DMS 273 (cell line): ENCODE results near the gene LCN1.

Experiments used
- DNase-seq: peaks from one replicate; lab custom pipeline; 2025; ENCODE audit not compliant: unreplicated experiment; lab: John Stamatoyannopoulos, UW

The LCN1 gene

GRCh38 chr9:135488527-135488926, 32.7 kb upstream of the LCN1 start:
- no peak for DNase-seq

GRCh38 chr9:135489188-135489906, 31.9 kb upstream of the LCN1 start:
- DNase-seq, result no peak

DNA sequence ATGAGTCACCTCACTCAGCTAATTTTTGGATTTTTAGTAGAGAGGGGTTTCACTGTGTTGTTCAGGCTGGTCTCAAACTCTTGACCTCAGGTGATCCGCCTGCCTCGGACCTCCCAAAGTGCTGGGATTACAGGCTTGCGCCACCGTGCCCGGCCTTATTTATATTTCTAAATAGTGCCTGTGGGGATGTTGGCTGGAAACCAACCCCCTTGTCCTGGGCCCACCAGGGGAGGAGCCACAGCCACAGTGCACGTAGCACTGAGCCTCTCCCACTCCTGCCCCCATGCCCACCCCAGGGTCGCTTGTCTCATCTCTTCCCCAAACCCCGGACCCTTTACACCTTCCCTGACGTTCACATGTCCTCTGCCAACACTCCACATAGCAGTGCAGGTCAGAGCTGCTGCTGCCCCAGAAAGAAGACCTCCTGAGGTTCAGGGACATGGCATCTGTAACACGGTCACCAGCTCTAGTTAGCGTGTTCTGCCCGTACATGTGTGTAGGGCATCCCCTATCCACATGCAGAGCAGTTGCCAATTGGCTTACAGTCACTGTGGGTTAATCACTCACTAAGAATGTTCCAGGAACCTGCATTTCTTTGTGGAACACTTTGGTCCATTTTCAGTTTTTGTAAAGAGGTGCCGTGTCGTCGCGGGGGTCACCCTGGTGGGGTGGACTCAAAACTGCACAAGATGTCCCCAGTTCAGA, 30.9 kb upstream of the LCN1 start:
- DNase-seq, result no peak

DNA sequence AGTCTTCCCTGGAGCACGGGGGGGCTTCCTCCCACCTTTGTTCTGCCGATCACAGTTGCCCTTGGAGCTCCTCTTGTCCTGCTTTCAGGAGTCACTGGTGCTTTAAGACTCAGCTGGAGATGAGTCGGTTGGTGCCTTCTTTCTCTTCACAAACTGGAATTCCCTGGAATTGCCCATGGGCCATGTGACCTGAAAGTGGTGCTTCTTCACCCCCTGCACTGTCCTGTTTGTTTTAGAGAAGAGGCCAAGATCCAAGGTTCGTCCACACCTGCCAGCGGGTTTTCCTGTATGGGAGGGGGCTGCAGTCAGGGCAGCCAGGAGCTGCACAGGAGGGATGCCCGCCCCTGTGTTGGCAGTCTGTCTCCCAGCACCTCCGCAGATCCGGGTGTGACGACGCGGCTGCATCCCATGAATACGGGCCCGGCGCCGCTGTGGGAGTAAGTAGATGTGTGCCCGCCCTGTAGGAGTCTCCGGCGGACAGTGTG, 30.2 kb upstream of the LCN1 start:
- no peak for DNase-seq

GRCh38 chr9:135491764-135492163, 29.5 kb upstream of the LCN1 start:
- no peak for DNase-seq

DNA sequence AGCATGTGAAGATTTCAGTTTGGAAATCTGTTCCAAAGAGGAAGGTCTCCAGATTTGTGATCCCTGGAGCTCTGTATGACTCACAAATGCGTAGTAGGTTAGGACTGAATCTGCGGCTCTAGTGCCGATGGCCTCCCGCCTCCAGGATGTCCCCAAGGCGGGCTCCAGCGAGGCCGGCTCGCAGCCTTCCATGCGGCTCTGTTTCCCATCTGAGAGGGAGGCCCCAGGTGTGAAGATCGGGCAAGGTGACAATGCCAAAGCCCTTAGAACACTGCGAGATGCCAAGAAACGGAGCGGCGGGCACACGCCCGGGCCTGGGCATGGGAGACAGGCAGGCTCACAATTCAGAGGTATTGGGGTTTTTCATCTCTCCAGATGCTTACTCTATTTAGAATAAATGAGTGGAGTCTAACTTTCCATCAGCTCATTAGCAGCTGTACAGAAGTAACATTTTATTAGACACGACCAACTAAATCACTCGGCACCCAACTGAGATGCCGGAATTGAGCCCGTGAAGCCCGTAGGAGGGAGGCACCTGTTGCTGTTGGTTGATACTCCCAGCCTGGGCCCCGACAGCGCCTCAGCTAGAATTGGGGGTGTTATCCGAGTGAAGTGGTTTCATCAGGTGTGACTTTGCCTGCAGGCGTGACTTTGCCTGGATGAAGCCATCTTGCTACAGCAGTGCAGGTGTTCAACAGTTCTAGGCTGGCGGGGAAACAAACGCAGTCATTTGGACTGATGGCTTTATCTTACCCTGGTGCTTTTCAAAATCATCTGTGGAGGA, 28.2 kb upstream of the LCN1 start:
- DNase-seq, result no peak

DNA sequence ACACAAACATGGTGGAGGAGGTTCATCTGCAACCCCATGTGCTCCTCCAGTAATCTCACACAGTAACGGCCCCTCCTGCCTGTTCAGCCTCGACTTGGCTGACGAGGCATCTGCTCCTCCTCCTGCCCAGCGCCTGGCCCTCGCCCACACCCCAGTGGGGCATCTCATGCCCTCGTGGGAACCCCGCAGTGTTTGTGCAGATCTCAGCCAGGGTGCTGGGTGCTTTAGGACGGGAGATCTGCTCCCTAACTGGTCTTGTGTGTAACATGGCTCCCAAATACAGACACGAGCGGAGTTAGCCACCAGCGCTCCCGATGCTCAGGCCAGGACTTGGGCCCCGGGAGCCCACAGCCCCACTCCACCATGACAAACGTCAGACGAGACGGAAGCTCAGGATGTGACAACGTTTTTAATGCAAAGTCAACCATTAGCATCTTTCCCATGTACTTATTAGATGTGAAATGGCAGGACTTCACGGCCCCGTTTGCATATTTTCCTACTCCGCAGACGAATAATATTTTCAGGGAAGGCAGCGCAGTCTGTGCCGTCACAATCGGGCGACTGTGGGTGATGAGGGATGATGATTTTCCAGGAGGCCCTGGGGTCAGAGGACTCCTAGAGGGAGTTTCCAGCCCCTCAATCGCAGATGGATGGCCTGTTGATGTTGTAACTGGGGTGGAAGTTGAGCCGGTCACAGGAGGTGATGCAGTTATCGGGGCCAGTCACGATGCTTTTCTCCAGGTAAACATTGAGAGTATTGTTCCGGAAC, 26.3 kb upstream of the LCN1 start:
- DNase-seq, result no peak

GRCh38 chr9:135498381-135499126, 22.7 kb upstream of the LCN1 start:
- DNase-seq, result no peak

GRCh38 chr9:135499326-135500070, 21.7 kb upstream of the LCN1 start:
- DNase-seq, result peak; percentile 89

DNA sequence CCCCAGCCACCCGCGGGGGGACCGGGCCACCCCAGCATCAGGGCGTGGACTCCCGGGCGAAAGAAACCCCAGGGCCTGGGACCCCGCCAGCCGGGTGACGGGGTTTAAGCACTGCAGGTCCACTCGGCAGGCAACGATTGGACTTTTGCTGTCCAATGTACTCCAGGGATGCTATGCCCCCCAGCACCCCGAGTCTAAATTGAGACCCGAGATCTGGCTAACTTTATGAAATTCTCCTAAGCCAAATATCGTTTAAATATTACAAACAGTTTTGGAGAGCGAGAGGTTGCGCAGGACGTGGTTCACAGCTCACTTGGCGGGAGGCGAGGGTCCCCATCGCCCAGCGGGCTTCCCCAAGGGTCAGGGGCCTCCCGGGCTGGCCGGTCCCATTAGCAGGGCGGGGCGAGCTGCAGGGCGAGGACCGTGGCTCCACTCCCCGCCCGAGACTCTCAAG, 21.1 kb upstream of the LCN1 start:
- peak; percentile 56 for DNase-seq

- peak; percentile 93 for DNase-seq
These were observed 20.5 kb upstream of the LCN1 start, which contains the start of gene MRPS2 for GRCh38 chr9:135500525-135501260. Gene MRPS2 (plus strand): TSS chr9:135500682. CDS start chr9:135500711, 29 bp downstream.

DNA sequence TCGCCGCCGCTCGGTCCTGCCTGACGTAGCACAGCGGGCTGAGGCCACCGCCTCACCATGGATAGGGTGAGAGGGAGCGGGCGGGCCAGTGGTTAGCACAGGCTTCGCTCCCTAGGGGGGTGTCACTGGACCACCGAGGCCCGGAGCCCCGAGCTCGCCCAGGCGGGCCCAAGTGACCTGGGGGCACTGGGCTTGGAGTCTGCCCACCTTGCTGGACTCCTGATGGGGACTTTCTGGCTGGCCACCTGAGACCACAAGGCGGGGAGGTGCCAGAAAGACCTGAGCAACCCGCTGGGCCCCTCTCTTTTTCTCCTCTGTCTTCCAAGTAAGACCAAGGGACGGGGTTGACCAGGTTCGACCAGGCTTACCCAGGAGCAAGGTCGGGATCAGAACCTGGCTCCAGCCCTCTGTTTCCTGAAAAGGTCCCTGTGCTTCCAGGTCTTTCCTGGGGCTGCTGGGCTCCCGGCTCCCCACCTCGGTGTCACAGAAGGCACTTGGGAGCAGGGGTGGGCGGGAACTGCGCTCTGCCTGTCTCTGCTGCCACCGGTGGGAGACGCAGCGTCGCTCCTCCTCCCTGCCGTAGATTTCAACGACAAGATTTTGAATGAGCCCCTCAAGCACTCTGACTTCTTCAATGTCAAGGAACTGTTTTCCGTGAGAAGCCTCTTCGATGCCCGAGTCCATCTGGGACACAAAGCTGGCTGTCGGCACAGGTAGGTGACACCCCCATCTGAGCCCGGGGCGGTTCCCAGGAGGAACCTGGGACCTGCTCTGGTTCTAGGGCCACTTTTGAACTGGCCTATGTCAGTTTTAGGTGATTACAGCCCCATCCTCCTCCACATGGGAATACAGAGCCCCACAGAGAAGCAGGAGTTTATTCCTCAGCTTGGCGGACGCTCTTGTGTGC, 19.7 kb upstream of the LCN1 start:
- DNase-seq, result no peak

GRCh38 chr9:135502168-135502872, 18.9 kb upstream of the LCN1 start:
- DNase-seq, result no peak

DNA sequence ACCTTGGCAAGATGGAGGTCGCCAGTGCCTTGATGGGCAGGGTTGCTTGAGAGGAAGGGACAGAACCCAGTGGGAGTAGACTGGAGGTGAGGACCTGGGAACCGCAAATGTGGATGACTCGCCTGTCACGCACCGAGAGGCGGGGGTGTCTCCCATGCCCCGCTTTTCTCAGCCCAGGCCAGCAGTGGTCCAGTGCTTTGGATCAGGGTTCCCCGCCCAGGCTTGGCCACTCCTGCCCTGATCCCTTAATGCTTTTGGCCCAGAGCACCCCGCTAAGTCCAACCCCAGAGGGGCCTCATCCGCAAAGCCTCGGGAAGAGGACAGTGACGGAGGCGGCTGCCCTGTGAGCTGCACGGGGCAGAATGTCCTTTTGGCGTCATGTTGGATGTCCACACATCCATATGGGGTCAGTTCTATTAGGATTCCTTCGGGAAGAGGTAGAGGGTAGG, 18.3 kb upstream of the LCN1 start:
- no peak for DNase-seq

DNA sequence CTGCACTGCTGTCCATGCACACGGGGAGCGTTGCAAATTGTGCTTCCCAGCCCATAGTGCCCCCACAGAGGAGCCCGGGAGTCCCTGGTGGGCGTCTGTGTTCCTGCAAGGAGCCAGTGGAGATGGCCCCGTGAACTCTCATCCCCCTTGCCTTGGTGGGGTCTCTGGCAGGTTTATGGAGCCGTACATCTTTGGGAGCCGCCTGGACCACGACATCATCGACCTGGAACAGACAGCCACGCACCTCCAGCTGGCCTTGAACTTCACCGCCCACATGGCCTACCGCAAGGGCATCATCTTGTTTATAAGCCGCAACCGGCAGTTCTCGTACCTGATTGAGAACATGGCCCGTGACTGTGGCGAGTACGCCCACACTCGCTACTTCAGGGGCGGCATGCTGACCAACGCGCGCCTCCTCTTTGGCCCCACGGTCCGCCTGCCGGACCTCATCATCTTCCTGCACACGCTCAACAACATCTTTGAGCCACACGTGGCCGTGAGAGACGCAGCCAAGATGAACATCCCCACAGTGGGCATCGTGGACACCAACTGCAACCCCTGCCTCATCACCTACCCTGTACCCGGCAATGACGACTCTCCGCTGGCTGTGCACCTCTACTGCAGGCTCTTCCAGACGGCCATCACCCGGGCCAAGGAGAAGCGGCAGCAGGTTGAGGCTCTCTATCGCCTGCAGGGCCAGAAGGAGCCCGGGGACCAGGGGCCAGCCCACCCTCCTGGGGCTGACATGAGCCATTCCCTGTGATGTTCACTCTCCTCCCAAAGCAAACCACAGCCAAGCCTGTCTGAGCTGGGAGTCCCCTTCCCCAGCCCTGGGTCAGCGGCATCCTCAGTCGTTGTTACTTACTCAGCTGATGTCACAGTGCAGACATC, 17.6 kb upstream of the LCN1 start:
- DNase-seq, result no peak
